Limb (tissue), 2 donors: ENCODE data around the gene PAK1.
A peak's percentile ranks its signal among the peaks of the same experiment; 100 is the strongest.
"Not testable (repeated sequence)": the region's sequence is repeated elsewhere in the genome, so short reads cannot be mapped to it uniquely, and the experiment has no call there.

Experiments used
- DNase-seq, 2 donors: peaks; one replicate each; pipeline ENCODE4 v3.0.0-alpha.2; 2016; ENCODE audit errors: extremely low spot score in 2 of 2

Gene PAK1

GRCh38 chr11:77406396-77406795 lies 67.5 kb downstream of the PAK1 start:
- no peak for DNase-seq

GRCh38 chr11:77403211-77403610 lies 70.7 kb downstream of the PAK1 start:
- no peak for DNase-seq

GRCh38 chr11:77402218-77402556 lies 71.7 kb downstream of the PAK1 start:
- no peak for DNase-seq

DNA sequence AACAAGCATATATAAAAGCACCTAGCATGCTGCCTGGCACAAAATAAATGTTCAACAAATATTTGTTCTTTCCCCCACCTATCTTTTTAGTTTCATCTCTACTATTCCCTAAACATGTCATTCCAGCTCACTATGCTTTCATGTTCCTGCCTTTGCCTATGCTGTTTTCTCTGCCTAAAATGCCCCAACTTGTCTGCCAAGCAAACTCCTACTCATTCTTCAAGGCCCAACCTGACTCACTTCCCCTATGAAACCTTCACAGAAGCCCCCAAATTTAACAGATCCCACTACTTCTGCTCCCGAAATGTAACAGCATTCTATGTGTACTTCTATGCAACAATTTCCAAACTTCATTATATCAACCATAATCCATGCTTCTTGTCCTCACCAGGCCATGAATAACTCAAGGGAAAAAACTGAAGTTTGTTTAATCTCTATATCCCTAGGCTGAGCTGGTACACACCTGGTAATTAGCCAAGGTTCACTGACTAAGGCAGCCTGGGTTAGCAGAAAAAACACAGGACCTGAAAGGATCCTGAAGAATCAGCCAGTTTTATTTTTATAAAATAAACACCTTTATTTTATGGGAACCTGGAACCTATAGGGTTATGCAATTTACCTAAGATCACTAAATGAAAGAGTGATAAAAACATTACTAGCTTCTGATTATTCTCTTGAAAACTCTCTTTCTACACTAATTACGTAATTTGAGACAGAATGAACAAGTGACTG lies 72.2 kb downstream of the PAK1 start:
- DNase-seq: no peak

DNA sequence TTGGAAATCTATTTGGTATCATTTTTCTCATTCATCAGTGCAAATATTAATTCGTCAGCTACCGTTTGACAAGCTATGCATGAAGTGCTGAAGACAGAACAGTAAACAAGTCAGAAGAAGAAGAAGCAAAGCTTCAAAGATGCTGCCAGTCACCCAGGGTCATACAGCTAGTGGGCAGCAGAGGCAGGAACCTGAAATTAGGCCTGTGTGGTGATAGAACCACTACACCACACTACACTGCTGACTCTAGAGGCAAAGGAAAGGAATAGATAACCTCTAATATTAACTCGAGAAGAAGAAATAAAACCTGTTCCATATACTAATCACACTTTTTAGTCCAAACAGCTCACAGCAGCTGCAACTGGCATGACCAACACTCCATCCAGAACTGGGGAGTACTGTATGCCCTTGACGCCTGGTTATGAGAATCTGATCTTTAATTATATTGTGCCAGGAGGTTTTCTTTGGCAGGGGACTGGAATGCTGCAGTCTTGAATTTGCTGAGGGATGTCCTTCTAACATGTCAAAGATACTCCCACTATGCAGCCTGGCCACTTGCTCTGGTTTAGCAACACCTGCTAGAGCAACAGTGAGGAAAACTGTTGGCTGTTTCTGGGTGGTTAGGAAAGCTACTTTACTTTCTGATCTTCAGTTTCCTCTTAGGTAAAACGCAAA lies 73.0 kb downstream of the PAK1 start:
- DNase-seq: no peak

- DNase-seq: no peak
Measured at GRCh38 chr11:77400271-77400670, 73.6 kb downstream of the PAK1 start.

- no peak for DNase-seq
Measured at GRCh38 chr11:77397631-77398030, 76.3 kb downstream of the PAK1 start.

DNA sequence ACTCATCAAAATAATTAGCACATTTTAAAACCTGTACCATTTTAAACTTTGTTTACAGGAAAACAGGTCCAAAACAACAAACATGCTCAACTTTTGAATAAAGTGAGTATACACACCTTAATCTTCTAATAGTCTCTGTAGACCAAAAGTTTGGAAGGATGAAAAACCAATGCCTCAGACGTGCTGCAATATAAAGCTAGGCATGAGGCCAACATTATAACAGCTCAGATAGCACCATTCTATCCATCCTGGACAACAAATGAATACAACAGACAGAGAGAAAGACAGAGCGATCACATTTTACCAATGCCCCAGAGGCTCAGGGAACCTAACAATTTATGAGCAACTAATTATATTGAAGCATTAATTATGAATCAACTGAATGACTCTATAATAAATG lies 77.0 kb downstream of the PAK1 start:
- DNase-seq: no peak

DNA sequence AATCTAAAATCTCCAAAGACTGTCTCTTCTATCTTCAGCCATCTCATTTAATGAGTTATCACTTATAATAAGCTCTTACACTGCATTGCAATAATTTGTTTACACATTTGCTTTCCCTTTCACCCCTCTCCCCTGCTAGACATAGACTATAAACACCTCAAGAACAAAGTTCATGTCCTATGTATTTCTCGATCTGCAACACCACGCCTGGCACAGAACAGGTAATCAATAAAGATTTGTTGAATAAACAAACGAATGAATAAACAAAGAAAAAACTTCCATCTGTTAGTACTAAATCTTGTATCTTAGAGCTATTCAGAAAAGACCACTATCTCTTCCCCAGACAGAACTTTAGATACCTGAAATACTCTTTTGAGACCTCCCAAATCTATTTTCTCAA lies 77.6 kb downstream of the PAK1 start:
- no peak for DNase-seq

DNA sequence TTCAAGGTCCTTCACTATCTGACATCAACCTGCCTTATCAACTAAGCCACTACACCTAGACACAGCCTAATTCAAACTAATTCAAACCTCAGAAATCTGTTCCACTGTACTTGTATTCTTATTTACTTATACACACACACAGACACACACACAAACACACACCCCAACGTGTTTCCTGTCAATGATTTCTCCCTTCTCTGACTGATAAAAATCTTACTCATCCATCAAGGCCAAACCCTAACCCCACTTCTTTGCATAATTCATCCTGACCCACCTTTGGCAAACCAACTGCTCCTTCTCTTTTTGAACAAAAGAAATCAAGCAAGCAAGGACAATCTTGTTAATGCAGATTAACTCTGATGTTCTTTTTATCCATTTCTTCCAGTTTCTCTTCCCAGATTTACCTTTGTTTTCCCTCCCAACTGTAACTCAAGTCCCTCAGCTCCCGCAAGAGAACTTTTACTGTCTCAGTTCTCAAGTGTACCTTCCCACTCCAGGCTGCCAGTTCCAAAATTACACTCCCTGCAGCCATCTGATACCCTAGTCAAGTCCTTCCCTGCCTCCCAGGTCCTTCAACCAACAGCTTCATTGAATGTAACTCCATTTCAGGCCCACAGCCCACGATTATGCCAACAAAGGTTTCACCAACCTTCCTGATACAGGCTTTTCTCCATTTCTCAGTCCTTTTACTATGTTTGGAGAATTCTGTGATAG lies 78.3 kb downstream of the PAK1 start:
- no peak for DNase-seq

- no peak for DNase-seq
Measured at GRCh38 chr11:77392842-77393241, 81.1 kb downstream of the PAK1 start.

DNA sequence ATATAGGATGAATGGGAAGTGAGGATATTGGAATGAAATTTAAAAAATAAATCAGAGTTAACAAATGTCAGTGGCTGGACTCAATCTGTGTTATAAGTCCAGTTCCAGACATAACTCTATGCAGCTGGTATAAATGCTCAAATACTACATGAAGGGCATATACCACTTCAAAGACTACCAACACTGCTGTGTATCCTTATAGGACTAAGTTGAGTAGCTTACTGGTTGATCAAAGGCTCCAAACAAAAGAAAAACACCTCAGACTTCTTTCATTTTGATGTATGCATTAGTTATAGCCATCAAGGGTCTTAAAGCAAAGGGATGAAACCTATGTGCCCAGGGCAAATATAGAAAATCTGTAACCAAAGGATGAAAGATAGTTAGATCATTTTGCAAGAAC lies 86.2 kb downstream of the PAK1 start:
- no peak for DNase-seq

DNA sequence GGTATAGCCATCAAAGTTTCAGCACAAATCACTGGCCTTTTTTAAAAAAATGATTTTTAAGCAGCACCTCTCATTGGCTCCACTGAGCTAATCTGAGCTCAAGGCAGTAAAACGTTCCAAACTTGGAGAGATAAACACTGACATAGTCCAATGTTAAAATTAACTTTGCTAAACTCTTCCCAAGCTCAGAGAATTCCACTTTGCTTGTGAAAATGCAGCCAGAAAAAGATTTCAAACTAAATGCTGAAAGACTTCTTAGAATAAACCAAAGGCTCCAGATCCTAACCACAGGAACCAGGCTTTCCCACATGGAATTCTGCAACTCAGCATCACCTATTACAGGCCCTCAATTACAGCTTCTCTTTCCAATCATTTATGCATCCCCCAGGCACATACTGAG lies 87.7 kb downstream of the PAK1 start:
- peak in 1 of 2 donors; percentile 24 for DNase-seq

DNA sequence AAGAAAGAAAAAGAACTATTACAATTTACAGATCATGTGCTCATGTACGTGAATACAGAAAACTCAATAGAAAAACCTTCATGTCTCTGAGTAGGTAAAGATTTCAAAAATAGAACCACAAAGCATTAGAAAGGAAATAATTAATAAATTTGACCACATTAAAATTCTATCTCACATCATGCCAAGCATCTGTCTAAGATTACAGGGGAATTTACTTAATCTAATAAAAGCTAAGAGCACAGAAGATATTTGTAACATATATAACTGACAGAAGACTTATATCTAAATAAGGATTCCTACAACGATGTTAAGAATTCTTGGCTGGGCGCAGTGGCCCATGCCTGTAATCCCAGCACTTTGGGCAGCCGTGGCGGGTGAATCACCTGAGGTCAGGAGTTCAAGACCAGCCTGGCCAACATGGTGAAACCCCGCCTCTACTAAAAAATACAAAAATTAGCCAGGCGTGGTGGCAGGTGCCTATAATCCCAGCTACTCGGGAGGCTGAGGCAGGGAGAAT lies 88.6 kb downstream of the PAK1 start:
- DNase-seq: not testable (repeated sequence)

DNA sequence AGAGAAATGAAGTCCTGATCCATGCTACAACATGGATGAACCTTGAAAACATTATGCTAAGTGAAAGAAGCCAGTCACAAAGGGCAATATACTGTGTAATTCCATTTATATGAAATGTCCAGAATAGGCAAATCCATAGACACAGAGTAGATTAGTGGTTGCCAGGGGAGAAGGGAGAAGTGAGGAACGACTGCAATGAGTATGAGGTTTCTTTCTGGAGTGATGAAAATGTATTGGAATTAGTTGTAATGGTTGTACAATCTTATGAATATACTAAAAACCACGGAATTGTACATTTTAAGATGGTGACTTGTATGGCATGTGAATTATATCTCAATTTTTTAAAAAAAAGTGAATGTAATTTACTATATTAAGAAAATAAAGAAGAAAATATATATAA lies 89.3 kb downstream of the PAK1 start:
- DNase-seq: no peak

DNA sequence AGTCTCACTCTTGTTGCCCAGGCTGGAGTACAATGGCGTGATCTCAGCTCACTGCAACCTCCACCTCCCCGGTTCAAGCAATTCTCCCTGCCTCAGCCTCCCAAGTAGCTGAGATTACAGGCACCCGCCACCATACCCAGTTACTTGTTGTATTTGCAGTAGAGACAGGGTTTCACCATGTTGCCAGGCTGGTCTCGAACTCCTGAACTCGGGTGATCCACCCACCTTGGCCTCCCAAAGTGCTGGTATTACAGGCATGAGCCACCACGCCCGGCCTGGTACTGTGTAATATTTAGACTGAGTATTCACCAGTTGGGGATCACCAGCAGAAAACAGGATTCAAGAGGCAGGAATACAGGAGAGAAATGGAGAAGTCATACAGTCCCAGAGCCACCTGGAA lies 90.5 kb downstream of the PAK1 start:
- not testable (repeated sequence) for DNase-seq

DNA sequence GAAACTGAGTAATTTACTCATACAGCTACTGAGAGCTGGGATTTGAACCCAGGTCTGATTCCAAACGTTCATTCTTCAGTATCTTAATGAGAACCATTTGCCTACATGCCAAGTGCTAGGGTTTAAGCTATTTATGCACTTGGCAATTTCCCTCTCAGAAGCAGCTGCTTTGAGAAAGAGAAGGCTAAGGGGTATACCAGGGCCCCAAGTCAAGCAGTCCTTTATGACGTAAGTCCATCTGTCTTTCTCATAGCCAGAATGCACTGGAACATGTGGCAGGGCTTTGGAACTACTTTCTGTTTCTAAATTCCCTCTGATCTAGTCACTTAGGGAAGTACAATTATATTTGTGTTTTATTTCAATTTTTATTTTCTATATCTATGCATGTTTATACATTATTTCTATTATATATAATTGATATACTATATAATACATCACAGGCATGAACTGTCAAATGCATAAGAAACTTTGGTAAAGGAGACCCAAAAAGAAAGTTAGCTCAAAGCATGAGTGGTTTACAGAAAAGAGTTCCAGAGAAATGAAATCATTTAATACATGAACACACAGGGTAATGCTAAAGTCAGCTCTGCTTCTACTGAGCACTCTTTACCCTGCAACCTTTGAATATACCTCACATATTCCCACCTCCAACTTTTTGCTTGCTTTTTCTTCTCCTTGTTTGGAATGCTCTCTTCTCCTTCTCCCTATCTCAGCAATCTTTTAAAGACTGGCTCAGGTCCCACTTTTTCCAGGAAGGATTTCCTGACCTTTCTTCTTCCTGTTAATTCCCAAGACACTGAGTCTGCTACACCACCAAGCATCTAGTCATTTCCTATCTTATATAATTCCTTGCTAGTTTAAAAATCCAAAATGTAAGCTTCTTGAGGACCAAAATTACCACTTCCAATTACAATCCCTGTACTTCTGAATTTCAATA lies 91.9 kb downstream of the PAK1 start:
- DNase-seq: peak; percentile 30 to 77

DNA sequence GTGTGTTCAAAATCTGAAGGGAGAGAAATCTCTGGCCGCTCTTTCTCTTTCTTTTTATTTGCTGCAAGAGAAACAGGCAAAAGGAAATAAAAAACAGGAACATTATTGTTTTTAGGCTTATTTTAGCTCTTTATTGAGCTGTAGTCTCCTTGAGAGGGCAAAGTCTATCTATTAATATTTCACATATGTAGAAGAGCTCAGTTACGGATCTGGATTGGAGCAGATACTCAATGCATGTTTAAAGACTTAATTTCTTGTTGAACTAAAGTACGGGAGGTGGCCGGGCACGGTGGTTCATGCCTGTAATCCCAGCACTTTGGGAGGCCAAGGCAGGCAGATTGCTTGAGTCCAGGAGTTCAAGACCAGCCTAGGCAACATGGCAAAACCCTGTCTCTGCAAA lies 94.0 kb downstream of the PAK1 start:
- no peak for DNase-seq

DNA sequence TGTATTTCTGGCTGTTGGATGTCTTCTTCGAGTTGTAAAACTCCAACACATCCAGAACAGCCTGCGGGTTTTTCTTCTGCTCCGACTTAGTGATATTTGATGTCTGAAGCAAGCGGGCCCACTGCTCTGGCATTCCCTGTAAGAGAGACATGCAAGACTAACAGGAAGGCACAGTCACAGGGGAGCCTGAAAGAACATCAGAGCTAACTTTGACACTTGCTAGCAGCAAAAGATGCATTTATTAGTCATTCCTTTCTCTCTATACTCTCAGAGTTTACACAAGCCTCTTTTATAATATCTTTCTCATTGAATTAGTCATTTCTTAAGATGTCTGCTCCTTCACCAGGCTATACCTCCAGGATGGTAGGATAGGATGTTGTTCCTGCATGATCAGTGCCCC lies 94.6 kb downstream of the PAK1 start:
- no peak for DNase-seq

DNA sequence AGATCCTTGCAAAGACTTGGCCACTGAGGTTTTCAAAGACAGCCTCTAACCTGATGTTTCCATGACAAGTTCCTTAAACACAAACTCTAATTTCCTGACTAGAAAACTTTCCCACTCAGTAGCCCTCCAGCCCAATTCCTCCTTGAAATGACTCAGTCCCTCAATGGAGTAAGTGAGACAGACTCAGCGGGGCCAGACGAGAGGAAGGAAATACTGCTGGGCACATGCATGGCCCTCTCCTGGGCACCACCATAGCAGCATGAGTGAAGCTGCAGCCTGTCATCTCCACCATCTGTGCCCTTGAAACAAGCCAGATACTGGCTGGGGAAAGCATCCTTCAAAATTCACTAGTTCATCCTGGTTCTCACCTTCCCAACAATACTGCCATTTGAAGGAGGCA lies 96.2 kb downstream of the PAK1 start:
- DNase-seq: no peak

- no peak for DNase-seq
Measured at GRCh38 chr11:77375107-77375506, 98.8 kb downstream of the PAK1 start.
